ENCODE results near the gene SLC25A41. TPM values are rescaled to one million over a fixed set of nuclear protein-coding genes. Genes with fewer than 3 reads are reported as not detected.

The SLC25A41 gene
- total RNA-seq, 2 experiments from 2014 or later, result 0.30 to 0.50 TPM

GRCh38 chr19:6393074-6393982, 40.2 kb downstream of the SLC25A41 start, which contains the start of gene GTF2F1:
TSS of gene GTF2F1 (minus strand) at chr19:6393164. CDS start at chr19:6392995, 169 bp downstream.
- Mint-ChIP-seq H3K4me1 (ENCODE audit: low read depth) (peaks cover 29% of the 10 kb centered on the region), H3K27me3 (no peaks in the 10 kb centered on the region), H3K36me3 (ENCODE audit: low read depth) (peaks cover 49% of the 10 kb centered on the region), H3K4me3 (peak within 1 kb of the TSS; percentile 97), H3K27ac (peak within 1 kb of the TSS; percentile 99), H3K9me3 (no peaks in the 10 kb centered on the region)
- Histone ChIP-seq H3K4me1 (ENCODE audit: insufficient read depth, low read length) (peaks cover 29% of the 10 kb centered on the region), H3K27ac (ENCODE audit: low read depth in 1 of 2, low read length in 2 of 2) (peak within 1 kb of the TSS; percentile 89 to 98), H3K9me3 (ENCODE audit: control insufficient read depth in 1 of 2, insufficient read depth in 1 of 2, low read length in 2 of 2) (no peaks in the 10 kb centered on the region), H3K27me3 (ENCODE audit: control insufficient read depth in 1 of 2, insufficient read depth in 2 of 2, low read length in 2 of 2) (no peaks in the 10 kb centered on the region), H3K36me3 (ENCODE audit: insufficient read depth, low read length) (peaks cover 25% of the 10 kb centered on the region), H3K4me3 (ENCODE audit: low read length) (peak within 1 kb of the TSS; percentile 78)
- CTCF ChIA-PET, result no interaction called here
- TF ChIP-seq CTCF (IDR thresholded peaks at IDR 0.05), result no peak
- POLR2A ChIA-PET, result interaction anchor here (0.7 to 3.4 kb wide), 5 partner anchors 19 to 498 kb away, joined by 3 to 29 read pairs (median 21); partner anchors contain the start of genes ALKBH7, CLPP and KHSRP
- intact Hi-C loops (cut with DNase I, micrococcal nuclease), result loop anchor here (1.0 to 10.0 kb wide), 9 partner anchors 20 to 195 kb away; partner anchors contain the start of genes ALKBH7 (in 1 of the 2), CLPP (in 1 of the 2), KHSRP (in 1 of the 2) and TUBB4A (in 1 of the 2)
- peak; percentile 88 to 97 (median 90) for DNase-seq
- peak; percentile 81 for ATAC-seq (ENCODE audit: poor library complexity)

GRCh38 chr19:6392221-6393073, 41.1 kb downstream of the SLC25A41 start:
- H3K9me3 ChIP-seq (ENCODE audit: control insufficient read depth in 1 of 2, insufficient read depth in 1 of 2, low read length in 2 of 2), result no peaks in the 10 kb centered on the region
- no peaks in the 10 kb centered on the region for H3K27me3 ChIP-seq (ENCODE audit: control insufficient read depth in 1 of 2, insufficient read depth in 2 of 2, low read length in 2 of 2)
- peaks cover 33% of the 10 kb centered on the region for H3K36me3 ChIP-seq (ENCODE audit: insufficient read depth, low read length)
- H3K4me3 ChIP-seq (ENCODE audit: low read length), result peak overlapping the region; percentile 78
- peaks cover 29% of the 10 kb centered on the region for H3K4me1 Mint-ChIP-seq (ENCODE audit: low read depth)
- peak overlapping the region; percentile 99 for H3K27ac Mint-ChIP-seq
- ATAC-seq (ENCODE audit: poor library complexity), result no peak
- H3K27me3 Mint-ChIP-seq, result no peaks in the 10 kb centered on the region
- peak overlapping the region; percentile 97 for H3K4me3 Mint-ChIP-seq
- intact Hi-C loops (cut with DNase I, micrococcal nuclease), result loop anchor here (1.0 to 10.0 kb wide), 9 partner anchors 19 to 194 kb away; partner anchors contain the start of genes ALKBH7 (in 1 of the 2), CLPP (in 1 of the 2), KHSRP (in 1 of the 2) and TUBB4A (in 1 of the 2)
- ChIA-PET POLR2A (interaction anchor here (0.7 to 3.4 kb wide), 5 partner anchors 18 to 499 kb away, joined by 3 to 29 read pairs (median 21); partner anchors contain the start of genes ALKBH7, CLPP and KHSRP), CTCF (no interaction called here)
- no peak for DNase-seq
- TF ChIP-seq CTCF (IDR thresholded peaks at IDR 0.05), result no peak
- H3K4me1 ChIP-seq (ENCODE audit: insufficient read depth, low read length), result peaks cover 29% of the 10 kb centered on the region
- H3K36me3 Mint-ChIP-seq (ENCODE audit: low read depth), result peaks cover 57% of the 10 kb centered on the region
- H3K9me3 Mint-ChIP-seq, result no peaks in the 10 kb centered on the region
- H3K27ac ChIP-seq (ENCODE audit: low read depth in 1 of 2, low read length in 2 of 2), result peak overlapping the region; percentile 89 to 98

- Mint-ChIP-seq H3K27me3 (no peaks in the 10 kb centered on the region), H3K4me1 (ENCODE audit: low read depth) (peaks cover 14% of the 10 kb centered on the region), H3K9me3 (no peaks in the 10 kb centered on the region), H3K36me3 (ENCODE audit: low read depth) (peaks cover 81% of the 10 kb centered on the region), H3K27ac (no peak overlapping the region), H3K4me3 (no peak overlapping the region)
- Histone ChIP-seq H3K36me3 (ENCODE audit: insufficient read depth, low read length) (peaks cover 68% of the 10 kb centered on the region), H3K4me1 (ENCODE audit: insufficient read depth, low read length) (peaks cover 15% of the 10 kb centered on the region), H3K9me3 (ENCODE audit: control insufficient read depth in 1 of 2, insufficient read depth in 1 of 2, low read length in 2 of 2) (no peaks in the 10 kb centered on the region), H3K4me3 (ENCODE audit: low read length) (no peak overlapping the region), H3K27me3 (ENCODE audit: control insufficient read depth in 1 of 2, insufficient read depth in 2 of 2, low read length in 2 of 2) (no peaks in the 10 kb centered on the region), H3K27ac (ENCODE audit: low read depth in 1 of 2, low read length in 2 of 2) (no peak overlapping the region)
- CTCF ChIA-PET, result no interaction called here
- intact Hi-C loops (cut with DNase I, micrococcal nuclease), result no loop called here
- DNase-seq (no peak), ATAC-seq (ENCODE audit: poor library complexity) (no peak)
- POLR2A ChIA-PET, result no interaction called here
- TF ChIP-seq CTCF (IDR thresholded peaks at IDR 0.05), result no peak
Measured at GRCh38 chr19:6387372-6387771, 46.2 kb downstream of the SLC25A41 start.
